ENCODE measurements around the gene PDZD7.
"Not testable (repeated sequence)": the region's sequence is repeated elsewhere in the genome, so short reads cannot be mapped to it uniquely, and the experiment has no call there.

Gene PDZD7

DNA sequence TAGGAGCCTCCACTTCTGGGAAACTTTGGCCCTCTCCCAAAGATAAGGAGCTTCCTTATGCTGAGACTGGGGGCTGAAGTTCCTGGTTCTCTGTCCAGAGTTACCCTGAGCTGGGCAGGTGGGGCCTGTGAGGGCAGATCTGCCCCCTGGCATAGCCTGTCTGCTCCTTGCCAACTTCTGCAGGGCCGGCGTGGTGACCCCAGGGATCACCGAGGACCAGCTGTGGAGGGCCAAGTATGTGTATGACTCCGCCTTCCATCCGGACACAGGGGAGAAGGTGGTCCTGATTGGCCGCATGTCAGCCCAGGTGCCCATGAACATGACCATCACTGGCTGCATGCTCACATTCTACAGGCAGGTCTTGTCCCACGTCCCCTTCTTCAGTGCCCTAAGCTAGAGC, 4.4 kb upstream of the PDZD7 start:
- Histone ChIP-seq H3K4me1 (ENCODE audit: control insufficient read depth, insufficient read depth, low read length) (peaks cover 16% of the 10 kb centered on the region), H3K36me3 (ENCODE audit: control insufficient read depth, insufficient read depth, low read length, severe bottlenecking) (peaks cover 53% of the 10 kb centered on the region), H3K9ac (ENCODE audit: low read length) (no peak overlapping the region), H3K27me3 (replicated peaks; ENCODE audit: control insufficient read depth, insufficient read depth, low read length) (no peaks in the 10 kb centered on the region), H3K4me3 (ENCODE audit: low read length) (no peak overlapping the region), H3K9me3 (ENCODE audit: control insufficient read depth, low read length) (no peaks in the 10 kb centered on the region)
- no peak for DNase-seq (ENCODE audit: low read depth)

GRCh38 chr10:101034404-101034803, 3.5 kb upstream of the PDZD7 start:
- H3K27me3 ChIP-seq (replicated peaks; ENCODE audit: control insufficient read depth, insufficient read depth, low read length); H3K9ac ChIP-seq (ENCODE audit: low read length); H3K4me3 ChIP-seq (ENCODE audit: low read length); DNase-seq (ENCODE audit: low read depth); H3K9me3 ChIP-seq (ENCODE audit: control insufficient read depth, low read length): not testable (repeated sequence)
- H3K4me1 ChIP-seq (ENCODE audit: control insufficient read depth, insufficient read depth, low read length), result peaks cover 16% of the 10 kb centered on the region
- peaks cover 47% of the 10 kb centered on the region for H3K36me3 ChIP-seq (ENCODE audit: control insufficient read depth, insufficient read depth, low read length, severe bottlenecking)

- Histone ChIP-seq H3K36me3 (ENCODE audit: control insufficient read depth, insufficient read depth, low read length, severe bottlenecking) (peaks cover 35% of the 10 kb centered on the region), H3K9ac (ENCODE audit: low read length) (peak overlapping the region; percentile 87), H3K4me1 (ENCODE audit: control insufficient read depth, insufficient read depth, low read length) (peaks cover 22% of the 10 kb centered on the region), H3K27me3 (replicated peaks; ENCODE audit: control insufficient read depth, insufficient read depth, low read length) (no peaks in the 10 kb centered on the region), H3K4me3 (ENCODE audit: low read length) (peak overlapping the region; percentile 84), H3K9me3 (ENCODE audit: control insufficient read depth, low read length) (no peaks in the 10 kb centered on the region)
- DNase-seq (ENCODE audit: low read depth), result no peak
Measured at GRCh38 chr10:101033276-101033675, 2.3 kb upstream of the PDZD7 start.

DNA sequence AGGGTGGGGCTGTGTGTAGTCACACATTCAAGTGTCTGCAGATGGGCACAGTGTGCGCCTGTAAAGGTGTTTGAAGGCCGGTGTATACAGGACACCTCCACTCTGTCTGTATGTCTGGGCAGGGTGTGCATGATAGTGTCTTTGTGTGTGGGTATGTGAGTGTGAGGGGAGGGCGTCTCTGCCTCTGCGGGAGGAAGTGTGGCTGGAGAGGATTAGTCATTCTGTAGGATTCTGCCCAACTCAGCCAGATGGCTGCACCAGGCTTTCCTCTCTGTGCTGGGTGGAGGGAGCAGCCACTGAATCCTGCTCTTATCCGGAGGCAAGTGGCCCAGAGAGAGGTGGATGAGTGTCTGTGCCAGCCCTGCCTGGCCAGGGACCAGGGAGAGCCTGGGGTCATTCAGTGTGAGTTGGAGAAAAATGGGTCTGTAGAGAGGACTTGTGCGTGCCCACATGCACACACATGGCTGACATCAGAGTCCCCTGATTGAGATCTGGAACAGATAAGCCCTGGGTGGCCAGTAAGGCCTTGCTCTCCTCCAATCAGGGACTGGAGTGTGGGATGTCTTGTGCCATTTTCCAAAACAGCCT, 1.8 kb upstream of the PDZD7 start:
- Histone ChIP-seq H3K4me3 (ENCODE audit: low read length) (peak overlapping the region; percentile 84), H3K9ac (ENCODE audit: low read length) (peak overlapping the region; percentile 87), H3K27me3 (replicated peaks; ENCODE audit: control insufficient read depth, insufficient read depth, low read length) (no peaks in the 10 kb centered on the region), H3K9me3 (ENCODE audit: control insufficient read depth, low read length) (no peaks in the 10 kb centered on the region), H3K36me3 (ENCODE audit: control insufficient read depth, insufficient read depth, low read length, severe bottlenecking) (peaks cover 30% of the 10 kb centered on the region), H3K4me1 (ENCODE audit: control insufficient read depth, insufficient read depth, low read length) (peaks cover 22% of the 10 kb centered on the region)
- peak; percentile 91 for DNase-seq (ENCODE audit: low read depth)

DNA sequence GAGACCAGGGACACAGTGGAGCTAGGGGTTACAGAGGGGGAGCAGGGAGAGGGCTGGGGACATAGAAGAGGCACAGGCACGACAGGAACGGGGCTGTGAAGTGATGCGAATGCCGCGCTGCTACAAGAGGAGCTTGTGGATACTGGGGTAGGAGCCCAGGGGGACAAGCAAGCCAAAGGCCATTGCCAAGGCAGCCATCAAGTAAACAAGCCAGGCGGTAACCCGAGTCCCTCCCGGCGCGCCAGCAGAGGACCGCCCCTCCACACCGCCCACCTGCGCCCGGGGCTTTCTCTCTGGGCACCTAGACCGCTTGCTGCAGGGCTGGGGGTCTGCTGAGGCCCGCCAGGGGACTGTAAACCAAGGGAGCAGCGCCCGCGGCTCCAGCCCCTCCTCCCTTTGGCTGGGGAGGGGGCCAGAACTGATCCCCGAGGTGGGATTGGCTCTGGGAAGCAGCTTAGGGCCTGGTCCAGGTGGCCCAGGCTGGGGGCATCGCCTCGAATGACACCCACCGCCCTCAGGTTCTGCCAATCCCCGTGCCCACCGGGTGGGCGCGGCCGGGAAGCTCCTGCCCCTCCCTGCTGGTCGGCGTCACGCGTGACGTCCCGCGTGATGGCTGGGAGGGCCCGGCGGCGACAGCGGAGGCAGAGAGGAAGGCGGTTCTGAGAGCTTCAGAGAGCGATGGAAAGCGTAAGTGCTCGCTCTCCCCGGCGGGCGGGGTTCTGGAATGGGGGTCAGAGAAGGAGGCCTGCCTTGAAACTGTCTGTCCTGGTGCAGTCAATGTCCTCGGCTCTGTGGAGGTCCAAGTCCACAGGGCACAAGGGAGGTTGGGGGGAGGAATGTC, 1.1 kb upstream of the PDZD7 start:
- peak overlapping the region; percentile 84 for H3K4me3 ChIP-seq (ENCODE audit: low read length)
- no peaks in the 10 kb centered on the region for H3K27me3 ChIP-seq (replicated peaks; ENCODE audit: control insufficient read depth, insufficient read depth, low read length)
- DNase-seq (ENCODE audit: low read depth), result peak; percentile 89

GRCh38 chr10:101030496-101031127, 317 bp downstream of the PDZD7 start:
- peaks cover 22% of the 10 kb centered on the region for H3K4me1 ChIP-seq (ENCODE audit: control insufficient read depth, insufficient read depth, low read length)
- H3K9ac ChIP-seq (ENCODE audit: low read length), result peak overlapping the region; percentile 87
- H3K4me3 ChIP-seq (ENCODE audit: low read length), result peak overlapping the region; percentile 84
- peaks cover 9% of the 10 kb centered on the region for H3K36me3 ChIP-seq (ENCODE audit: control insufficient read depth, insufficient read depth, low read length, severe bottlenecking)
- no peaks in the 10 kb centered on the region for H3K27me3 ChIP-seq (replicated peaks; ENCODE audit: control insufficient read depth, insufficient read depth, low read length)
- no peaks in the 10 kb centered on the region for H3K9me3 ChIP-seq (ENCODE audit: control insufficient read depth, low read length)
- DNase-seq (ENCODE audit: low read depth), result no peak

More for the DNA sequence above, 1.1 kb upstream of the PDZD7 start:
- peak overlapping the region; percentile 87 for H3K9ac ChIP-seq (ENCODE audit: low read length)
- peaks cover 23% of the 10 kb centered on the region for H3K36me3 ChIP-seq (ENCODE audit: control insufficient read depth, insufficient read depth, low read length, severe bottlenecking)
- no peaks in the 10 kb centered on the region for H3K9me3 ChIP-seq (ENCODE audit: control insufficient read depth, low read length)
- peaks cover 22% of the 10 kb centered on the region for H3K4me1 ChIP-seq (ENCODE audit: control insufficient read depth, insufficient read depth, low read length)

DNA sequence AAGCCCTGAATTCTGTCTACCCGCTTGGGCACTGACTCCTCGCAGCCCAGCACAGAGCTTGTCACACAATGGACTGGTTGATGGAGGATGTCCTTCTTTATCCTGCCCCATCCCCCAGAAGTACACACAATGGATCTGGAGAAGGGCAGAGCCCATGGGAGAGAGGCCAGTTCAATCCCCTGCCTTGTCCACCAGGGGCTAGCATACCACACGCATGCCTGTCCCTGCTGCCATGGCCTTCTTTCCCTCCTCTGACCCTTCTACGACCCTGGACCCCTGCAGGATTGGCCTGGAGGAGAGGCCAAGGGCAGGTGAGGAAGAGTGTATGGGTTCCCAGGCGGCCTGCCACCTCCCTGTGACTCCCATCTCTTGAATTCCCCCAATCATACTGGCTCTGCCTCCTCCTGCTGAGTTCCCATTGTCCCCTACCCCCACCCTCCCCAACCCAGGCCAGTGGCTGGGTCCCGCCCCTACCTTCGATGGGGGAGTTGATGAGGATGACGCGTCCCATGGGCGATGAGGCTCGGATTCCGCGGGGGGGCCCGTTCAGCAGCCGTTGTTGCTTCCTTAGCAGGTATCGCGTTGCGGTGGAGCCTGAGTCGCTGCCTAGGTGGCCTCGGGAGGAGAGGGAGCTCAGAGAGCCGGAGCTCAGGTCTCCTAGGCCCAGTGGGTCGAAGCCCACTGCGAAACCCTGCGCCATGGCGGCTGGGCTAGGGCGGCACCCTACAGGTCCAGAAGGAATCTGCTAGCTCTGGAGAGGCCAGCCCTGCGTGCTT, 1.2 kb downstream of the PDZD7 start:
- Histone ChIP-seq H3K4me1 (ENCODE audit: control insufficient read depth, insufficient read depth, low read length) (peaks cover 22% of the 10 kb centered on the region), H3K9me3 (ENCODE audit: control insufficient read depth, low read length) (no peaks in the 10 kb centered on the region), H3K36me3 (ENCODE audit: control insufficient read depth, insufficient read depth, low read length, severe bottlenecking) (no peaks in the 10 kb centered on the region), H3K27me3 (replicated peaks; ENCODE audit: control insufficient read depth, insufficient read depth, low read length) (no peaks in the 10 kb centered on the region), H3K4me3 (ENCODE audit: low read length) (no peak overlapping the region), H3K9ac (ENCODE audit: low read length) (no peak overlapping the region)
- no peak for DNase-seq (ENCODE audit: low read depth)

- Histone ChIP-seq H3K27me3 (replicated peaks; ENCODE audit: control insufficient read depth, insufficient read depth, low read length) (no peaks in the 10 kb centered on the region), H3K4me3 (ENCODE audit: low read length) (no peak overlapping the region)
- DNase-seq (ENCODE audit: low read depth), result no peak
Measured at GRCh38 chr10:101028446-101029337, 2.2 kb downstream of the PDZD7 start.

GRCh38 chr10:101027106-101027720, 3.7 kb downstream of the PDZD7 start:
- DNase-seq (ENCODE audit: low read depth), result no peak
- Histone ChIP-seq H3K9me3 (ENCODE audit: control insufficient read depth, low read length) (no peaks in the 10 kb centered on the region), H3K9ac (ENCODE audit: low read length) (no peak overlapping the region), H3K4me1 (ENCODE audit: control insufficient read depth, insufficient read depth, low read length) (peaks cover 12% of the 10 kb centered on the region), H3K4me3 (ENCODE audit: low read length) (no peak overlapping the region), H3K27me3 (replicated peaks; ENCODE audit: control insufficient read depth, insufficient read depth, low read length) (peaks cover 3% of the 10 kb centered on the region), H3K36me3 (ENCODE audit: control insufficient read depth, insufficient read depth, low read length, severe bottlenecking) (no peaks in the 10 kb centered on the region)

More at GRCh38 chr10:101028446-101029337, 2.2 kb downstream of the PDZD7 start:
- no peaks in the 10 kb centered on the region for H3K9me3 ChIP-seq (ENCODE audit: control insufficient read depth, low read length)
- H3K9ac ChIP-seq (ENCODE audit: low read length), result no peak overlapping the region
- H3K36me3 ChIP-seq (ENCODE audit: control insufficient read depth, insufficient read depth, low read length, severe bottlenecking), result no peaks in the 10 kb centered on the region
- peaks cover 22% of the 10 kb centered on the region for H3K4me1 ChIP-seq (ENCODE audit: control insufficient read depth, insufficient read depth, low read length)

Measured in adipocyte (in vitro differentiated cells).